NCI-H526 treated with DMSO at 0.1 percent for 48 hours (cell line): ENCODE results near the gene SSR1.

Source experiments
- DNase-seq: peaks from one replicate; lab custom pipeline; 2025; lab: John Stamatoyannopoulos, UW

Gene SSR1

GRCh38 chr6:7258231-7258763 is 54.7 kb downstream of the SSR1 start:
- DNase-seq: no peak

GRCh38 chr6:7257521-7258230 is 55.3 kb downstream of the SSR1 start:
- DNase-seq: no peak

- DNase-seq: no peak
These were observed 56.2 kb downstream of the SSR1 start for GRCh38 chr6:7256785-7257184.

GRCh38 chr6:7255918-7256317 is 57.1 kb downstream of the SSR1 start:
- DNase-seq: no peak

GRCh38 chr6:7254980-7255835 is 57.8 kb downstream of the SSR1 start:
- DNase-seq: no peak

GRCh38 chr6:7252390-7252789 is 60.6 kb downstream of the SSR1 start:
- no peak for DNase-seq

GRCh38 chr6:7251646-7252260 is 61.2 kb downstream of the SSR1 start:
- DNase-seq: no peak

GRCh38 chr6:7250812-7251211 is 62.2 kb downstream of the SSR1 start:
- no peak for DNase-seq

- DNase-seq: no peak
These were observed 62.9 kb downstream of the SSR1 start for GRCh38 chr6:7249946-7250643.

GRCh38 chr6:7249391-7249790 is 63.6 kb downstream of the SSR1 start:
- DNase-seq: no peak

- DNase-seq: no peak
These were observed 65.2 kb downstream of the SSR1 start for GRCh38 chr6:7247828-7248227.

- no peak for DNase-seq
These were observed 65.9 kb downstream of the SSR1 start for GRCh38 chr6:7247179-7247456.

- no peak for DNase-seq
These were observed 66.4 kb downstream of the SSR1 start for GRCh38 chr6:7246401-7247178.

- no peak for DNase-seq
These were observed 67.2 kb downstream of the SSR1 start for GRCh38 chr6:7245668-7246393.

GRCh38 chr6:7243179-7243981 is 69.6 kb downstream of the SSR1 start:
- DNase-seq: peak; percentile 57

- no peak for DNase-seq
These were observed 70.2 kb downstream of the SSR1 start for GRCh38 chr6:7242835-7243178.

- DNase-seq: peak; percentile 66
These were observed 71.0 kb downstream of the SSR1 start for GRCh38 chr6:7241709-7242645.

GRCh38 chr6:7241160-7241559 is 71.8 kb downstream of the SSR1 start:
- DNase-seq: no peak

- no peak for DNase-seq
These were observed 72.6 kb downstream of the SSR1 start for GRCh38 chr6:7240351-7240750.
